Testis (tissue), 2 donors: Measurements from ENCODE around the gene TMEM169.

ENCODE experiments used
- POLR2A ChIP-seq: fragments of 450-650 bp; IDR thresholded peaks from one replicate; pipeline ENCODE4 v1.6.1; 2017; ENCODE audit warnings: antibody characterized with exemption, mild to moderate bottlenecking, moderate library complexity
- TF ChIP-seq, protein P1 (sequence below), 3 experiments: fragments of 450-650 bp in 2 of 3; fragments of 200-600 bp in 1 of 3; sonication (generic) in 1 of 3; IDR thresholded peaks; one replicate each; pipeline ENCODE4 v1.5.1; 2016 to 2019; ENCODE audit warnings: antibody characterized with exemption in 3 of 3, mild to moderate bottlenecking in 2 of 3, moderate library complexity in 1 of 3

DNA sequence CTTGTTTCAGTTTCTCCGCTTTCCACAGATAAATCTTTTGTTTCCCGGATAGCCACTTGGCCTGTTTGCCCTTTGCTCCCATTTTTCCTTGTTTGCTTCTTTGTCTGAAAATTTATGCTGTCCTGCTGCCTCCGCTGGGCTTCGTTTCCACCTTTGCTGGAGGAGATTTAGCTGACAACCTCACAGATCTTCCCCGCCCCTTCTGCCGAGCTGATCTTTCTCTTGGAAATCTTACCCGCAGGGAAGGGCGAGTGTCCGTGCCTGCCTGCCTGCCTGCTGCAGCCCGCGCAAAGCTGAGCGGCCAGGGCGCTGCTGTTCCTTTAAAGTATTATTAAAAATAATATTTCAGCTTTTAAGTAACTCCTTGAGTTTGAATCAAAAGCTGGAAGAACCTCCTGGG is 26.0 kb downstream of the TMEM169 start:
- TF ChIP-seq, protein P1, sequence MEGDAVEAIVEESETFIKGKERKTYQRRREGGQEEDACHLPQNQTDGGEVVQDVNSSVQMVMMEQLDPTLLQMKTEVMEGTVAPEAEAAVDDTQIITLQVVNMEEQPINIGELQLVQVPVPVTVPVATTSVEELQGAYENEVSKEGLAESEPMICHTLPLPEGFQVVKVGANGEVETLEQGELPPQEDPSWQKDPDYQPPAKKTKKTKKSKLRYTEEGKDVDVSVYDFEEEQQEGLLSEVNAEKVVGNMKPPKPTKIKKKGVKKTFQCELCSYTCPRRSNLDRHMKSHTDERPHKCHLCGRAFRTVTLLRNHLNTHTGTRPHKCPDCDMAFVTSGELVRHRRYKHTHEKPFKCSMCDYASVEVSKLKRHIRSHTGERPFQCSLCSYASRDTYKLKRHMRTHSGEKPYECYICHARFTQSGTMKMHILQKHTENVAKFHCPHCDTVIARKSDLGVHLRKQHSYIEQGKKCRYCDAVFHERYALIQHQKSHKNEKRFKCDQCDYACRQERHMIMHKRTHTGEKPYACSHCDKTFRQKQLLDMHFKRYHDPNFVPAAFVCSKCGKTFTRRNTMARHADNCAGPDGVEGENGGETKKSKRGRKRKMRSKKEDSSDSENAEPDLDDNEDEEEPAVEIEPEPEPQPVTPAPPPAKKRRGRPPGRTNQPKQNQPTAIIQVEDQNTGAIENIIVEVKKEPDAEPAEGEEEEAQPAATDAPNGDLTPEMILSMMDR (IDR thresholded peaks at IDR 0.05) = no peak
- TF ChIP-seq POLR2A = no peak
